K562 (cell line): ENCODE measurements around the gene DNAJC8. TPM values are rescaled to one million over a fixed set of nuclear protein-coding genes. Genes with fewer than 3 reads are reported as not detected.

Experiments used
- GTF2F1 ChIP-seq: IDR thresholded peaks from 2 replicates; pipeline ENCODE4 v1.6.1; 2011; ENCODE audit warnings: low read depth, low read length, improper control_type of control experiment
- GTF3C2 ChIP-seq: IDR thresholded peaks from 3 replicates; pipeline ENCODE4 v1.6.1; 2011; ENCODE audit warnings: borderline replicate concordance, mild to moderate bottlenecking, moderate library complexity; ENCODE audit not compliant: insufficient read length; ENCODE audit errors: extremely low read depth
- HDAC8 ChIP-seq: fragments of 450-650 bp; IDR thresholded peaks from 2 replicates; pipeline ENCODE4 v1.6.1; 2016; ENCODE audit warnings: mild to moderate bottlenecking, missing genetic modification characterization, moderate library complexity, missing compliant biosample characterization
- HDGF ChIP-seq: fragments of 450-650 bp; IDR thresholded peaks from 2 replicates; pipeline ENCODE4 v1.6.1; 2016
- HIVEP1 ChIP-seq: fragments of 250-450 bp; sonication (Bioruptor Pico); IDR thresholded peaks from 2 replicates; pipeline ENCODE4 v1.4.0; 2020; ENCODE audit warnings: mild to moderate bottlenecking
- PPARD ChIP-seq: fragments of 250-450 bp; sonication (Bioruptor Pico); IDR thresholded peaks from 2 replicates; pipeline ENCODE4 v1.8.0; 2022; ENCODE audit warnings: inconsistent platforms, mild to moderate bottlenecking, moderate library complexity
- SMAD3 ChIP-seq: fragments of 450-650 bp; formaldehyde crosslinking; conservative IDR thresholded peaks from 2 replicates; pipeline ENCODE4 v1.4.0; 2020; ENCODE audit warnings: mild to moderate bottlenecking
- SMARCE1 ChIP-seq: fragments of 450-650 bp; IDR thresholded peaks from 2 replicates; pipeline ENCODE4 v1.7.1; 2016; ENCODE audit warnings: mild to moderate bottlenecking
- TEAD1 ChIP-seq, 2 experiments: fragments of 450-650 bp in 1 of 2; sonication (generic) in 1 of 2; formaldehyde crosslinking; IDR thresholded peaks; 2 replicates each; pipeline versions ENCODE4 v1.4.0 to v1.8.0; 2020 to 2022; ENCODE audit warnings: mild to moderate bottlenecking in 2 of 2, missing genetic modification reagents in 1 of 2
- THAP12 ChIP-seq: fragments of 250-450 bp; sonication (Bioruptor Pico); IDR thresholded peaks from 2 replicates; pipeline ENCODE4 v1.9.0; 2021; ENCODE audit warnings: mild to moderate bottlenecking, inconsistent platforms
- XRCC5 ChIP-seq: fragments of 200-400 bp; formaldehyde crosslinking; IDR thresholded peaks from 2 replicates; pipeline ENCODE4 v1.6.1; 2017; ENCODE audit warnings: low read depth, mild to moderate bottlenecking, low read length
- ZNF232 ChIP-seq: sonication (generic); formaldehyde crosslinking; IDR thresholded peaks from 2 replicates; pipeline ENCODE4 v1.8.0; 2022; ENCODE audit warnings: mild to moderate bottlenecking, missing genetic modification reagents
- polyA plus RNA-seq, 8 experiments: library from polyadenylated mRNA; depleted of rRNA in 4 of 8; stranded (reverse) in 5 of 8; unstranded in 3 of 8; fragments of >200 nt; fragmentation: Nextera tagmentation in 2 of 8; fragmentation: Illumina TruSeq in 1 of 8; extraction: Ambion mirVana in 2 of 8; extraction: Trizol in 1 of 8; gene quantifications; 2 replicates each; pipeline versions ENCODE4 v1.2.1 to v1.2.3, GENCODE V29; 2011 to 2014; ENCODE audit warnings: inconsistent platforms in 1 of 8, missing spikeins in 1 of 8
- total RNA-seq, 7 experiments: library from RNA; depleted of rRNA in 6 of 7; stranded (reverse); fragments of >200 nt in 6 of 7; fragmentation: Illumina TruSeq in 2 of 7; extraction: Trizol in 2 of 7; gene quantifications; 2 replicates each; pipeline versions ENCODE4 v1.2.1 to v1.2.3, GENCODE V29; 2011 to 2021; ENCODE audit warnings: low replicate concordance in 1 of 7
- TF ChIP-seq, protein P1 (sequence below), 2 experiments: fragments of 450-650 bp in 1 of 2; IDR thresholded peaks; 2 replicates each; pipeline ENCODE4 v1.6.1; 2011 to 2017; ENCODE audit warnings: low read depth in 2 of 2, antibody characterized with exemption in 1 of 2, borderline replicate concordance in 1 of 2, low read length in 1 of 2, mild to moderate bottlenecking in 1 of 2, mixed read lengths in 1 of 2; ENCODE audit not compliant: control insufficient read depth in 1 of 2
- TF ChIP-seq, protein P2 (sequence below): fragments of 450-650 bp; formaldehyde crosslinking; IDR thresholded peaks from 2 replicates; pipeline ENCODE4 v1.4.0; 2020; ENCODE audit warnings: mild to moderate bottlenecking, moderate library complexity

The DNAJC8 gene
- total and polyA plus RNA-seq, 9 of the 15 experiments (the other 6 are each of a cell fraction or from before 2014, with no cell fraction given) = 143 to 508 (median 209) TPM

DNA sequence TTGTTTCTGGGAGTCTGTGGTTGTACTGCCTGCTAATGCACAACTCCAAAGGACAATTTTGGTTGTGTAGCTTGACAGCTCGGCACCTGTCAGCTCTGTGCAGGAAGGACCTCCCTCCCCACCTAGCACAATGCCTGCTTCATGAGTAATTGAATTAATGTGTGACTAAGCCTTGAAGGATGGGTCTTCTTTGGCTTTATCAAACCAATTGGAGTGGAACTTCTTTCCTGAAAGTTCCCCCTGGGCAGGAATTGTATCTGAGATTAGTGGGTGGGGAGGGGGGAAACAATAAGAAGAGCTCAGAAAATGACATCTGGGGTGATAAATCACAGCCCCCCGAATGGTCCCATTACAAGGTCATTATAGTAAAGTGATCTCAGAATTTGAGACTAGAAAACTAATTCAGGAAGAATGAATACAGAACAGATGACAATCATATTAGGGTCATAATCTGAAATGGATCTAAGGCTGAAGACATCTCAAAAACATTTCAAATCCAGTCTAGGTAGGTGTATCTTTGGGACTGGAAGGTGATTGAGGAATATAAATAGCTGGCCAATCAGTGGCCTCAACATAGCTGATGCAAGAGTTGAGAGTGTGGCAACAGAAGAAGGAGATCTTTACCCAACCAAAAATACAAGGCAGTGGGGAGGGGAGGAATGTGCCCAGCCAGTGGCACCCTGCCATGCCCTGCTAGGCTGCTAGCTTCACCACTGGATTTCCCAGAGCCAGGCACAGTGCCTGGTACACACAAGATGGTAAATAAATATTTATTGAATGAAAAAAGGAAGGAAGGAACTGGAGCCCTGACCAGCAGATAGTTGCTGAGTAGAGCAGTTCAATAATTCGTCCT is 16.4 kb upstream of the DNAJC8 start (continued):
- TF ChIP-seq, protein P1, sequence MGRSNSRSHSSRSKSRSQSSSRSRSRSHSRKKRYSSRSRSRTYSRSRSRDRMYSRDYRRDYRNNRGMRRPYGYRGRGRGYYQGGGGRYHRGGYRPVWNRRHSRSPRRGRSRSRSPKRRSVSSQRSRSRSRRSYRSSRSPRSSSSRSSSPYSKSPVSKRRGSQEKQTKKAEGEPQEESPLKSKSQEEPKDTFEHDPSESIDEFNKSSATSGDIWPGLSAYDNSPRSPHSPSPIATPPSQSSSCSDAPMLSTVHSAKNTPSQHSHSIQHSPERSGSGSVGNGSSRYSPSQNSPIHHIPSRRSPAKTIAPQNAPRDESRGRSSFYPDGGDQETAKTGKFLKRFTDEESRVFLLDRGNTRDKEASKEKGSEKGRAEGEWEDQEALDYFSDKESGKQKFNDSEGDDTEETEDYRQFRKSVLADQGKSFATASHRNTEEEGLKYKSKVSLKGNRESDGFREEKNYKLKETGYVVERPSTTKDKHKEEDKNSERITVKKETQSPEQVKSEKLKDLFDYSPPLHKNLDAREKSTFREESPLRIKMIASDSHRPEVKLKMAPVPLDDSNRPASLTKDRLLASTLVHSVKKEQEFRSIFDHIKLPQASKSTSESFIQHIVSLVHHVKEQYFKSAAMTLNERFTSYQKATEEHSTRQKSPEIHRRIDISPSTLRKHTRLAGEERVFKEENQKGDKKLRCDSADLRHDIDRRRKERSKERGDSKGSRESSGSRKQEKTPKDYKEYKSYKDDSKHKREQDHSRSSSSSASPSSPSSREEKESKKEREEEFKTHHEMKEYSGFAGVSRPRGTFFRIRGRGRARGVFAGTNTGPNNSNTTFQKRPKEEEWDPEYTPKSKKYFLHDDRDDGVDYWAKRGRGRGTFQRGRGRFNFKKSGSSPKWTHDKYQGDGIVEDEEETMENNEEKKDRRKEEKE (IDR thresholded peaks at IDR 0.05; ENCODE audit: borderline replicate concordance in 1 of 2, control insufficient read depth in 1 of 2, low read depth in 2 of 2, low read length in 1 of 2) = no peak
- 0 out of 2 replicates have a peak, but pooled peaks have one; percentile 57 for TF ChIP-seq HIVEP1 (CRISPR knock-in tag)
- TF ChIP-seq GTF3C2 = no peak
- TF ChIP-seq XRCC5 = no peak
- peak; percentile 23; the same call in 1 of the 2 replicates for TF ChIP-seq SMAD3
- 0 out of 4 replicates have a peak, but pooled peaks of 1 of the 2 experiments have one; percentile 25 for TF ChIP-seq TEAD1 (CRISPR knock-in tag; IDR thresholded peaks at IDR 0.05)
- TF ChIP-seq PPARD (CRISPR knock-in tag) = no peak
- no peak for TF ChIP-seq HDAC8 (tag)
- TF ChIP-seq HDGF = no peak
- TF ChIP-seq THAP12 (CRISPR knock-in tag) = no peak
- no peak for TF ChIP-seq ZNF232 (CRISPR knock-in tag)
- no peak for TF ChIP-seq GTF2F1
- TF ChIP-seq, protein P2, sequence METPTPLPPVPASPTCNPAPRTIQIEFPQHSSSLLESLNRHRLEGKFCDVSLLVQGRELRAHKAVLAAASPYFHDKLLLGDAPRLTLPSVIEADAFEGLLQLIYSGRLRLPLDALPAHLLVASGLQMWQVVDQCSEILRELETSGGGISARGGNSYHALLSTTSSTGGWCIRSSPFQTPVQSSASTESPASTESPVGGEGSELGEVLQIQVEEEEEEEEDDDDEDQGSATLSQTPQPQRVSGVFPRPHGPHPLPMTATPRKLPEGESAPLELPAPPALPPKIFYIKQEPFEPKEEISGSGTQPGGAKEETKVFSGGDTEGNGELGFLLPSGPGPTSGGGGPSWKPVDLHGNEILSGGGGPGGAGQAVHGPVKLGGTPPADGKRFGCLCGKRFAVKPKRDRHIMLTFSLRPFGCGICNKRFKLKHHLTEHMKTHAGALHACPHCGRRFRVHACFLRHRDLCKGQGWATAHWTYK = no peak
- no peak for TF ChIP-seq SMARCE1
